ENCODE data around the gene TKFC.
"Not testable (repeated sequence)": the region's sequence is repeated elsewhere in the genome, so short reads cannot be mapped to it uniquely, and the experiment has no call there.

Gene TKFC

DNA sequence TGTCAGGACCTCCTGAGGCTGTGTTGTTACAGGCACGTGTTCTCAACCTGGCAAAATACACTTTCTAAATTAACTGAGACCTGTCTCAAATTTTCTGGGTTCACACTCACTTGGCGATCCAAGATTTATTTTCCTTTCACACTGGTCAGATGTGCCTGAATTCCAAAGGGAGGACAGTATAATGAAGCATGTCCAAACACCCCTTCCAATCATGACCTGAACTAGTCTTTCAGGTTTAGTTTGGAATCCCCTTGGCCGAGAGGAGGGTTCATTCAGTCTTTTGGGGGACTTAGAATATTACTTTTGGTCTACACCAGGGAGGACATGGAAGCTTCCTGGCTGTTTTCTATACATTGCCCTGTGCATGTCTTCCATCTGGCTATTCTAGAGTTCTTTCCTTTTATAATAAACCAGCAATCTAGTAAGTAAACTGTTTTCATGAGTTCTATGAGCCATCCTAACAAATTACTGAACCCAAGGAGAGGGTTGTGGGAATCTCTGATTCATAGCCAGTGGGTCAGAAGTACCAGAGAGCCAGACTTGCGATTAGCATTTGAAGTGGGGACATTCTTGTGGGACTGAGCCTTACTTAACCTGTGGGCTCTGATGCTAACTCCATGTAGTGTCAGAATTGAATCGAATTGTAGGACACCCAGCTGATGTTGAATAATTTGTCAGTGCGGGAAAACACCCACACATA is 44.6 kb downstream of the TKFC start:
- TF ChIP-seq POLR2A (IDR thresholded peaks at IDR 0.05; ENCODE audit: low read length), result no peak
- no peak for DNase-seq

DNA sequence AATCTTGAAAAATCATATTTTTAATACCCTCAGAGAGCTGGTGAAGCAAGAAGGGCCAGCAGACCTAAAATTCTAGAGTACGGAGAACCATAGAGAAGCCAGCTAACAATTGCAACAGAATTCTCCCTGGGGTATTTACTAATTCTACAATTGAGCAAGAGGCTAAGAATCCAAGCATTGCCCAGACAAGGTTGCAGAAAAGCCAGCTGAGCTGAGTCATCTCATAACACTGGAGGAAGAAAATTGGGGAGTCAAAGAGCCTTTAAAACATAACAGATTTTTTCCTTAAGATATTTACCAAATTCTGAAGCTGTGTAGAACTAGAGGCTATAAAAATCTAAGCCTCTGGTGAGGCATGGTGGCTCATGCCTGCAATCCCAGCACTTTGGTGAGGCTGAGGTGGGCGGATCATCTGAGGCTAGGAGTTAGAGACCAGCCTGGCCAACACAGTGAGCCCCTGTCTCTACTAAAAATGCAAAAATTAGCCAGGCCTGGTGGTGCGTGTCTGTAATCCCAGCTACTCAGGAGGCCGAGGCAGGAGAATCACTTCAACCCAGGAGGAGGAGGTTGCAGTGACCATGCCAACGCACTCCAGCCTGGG is 45.8 kb downstream of the TKFC start:
- TF ChIP-seq GATA1 (IDR thresholded peaks at IDR 0.05; ENCODE audit: low read depth, low read length), result no peak
- TF ChIP-seq POLR2A (IDR thresholded peaks at IDR 0.05; ENCODE audit: low read length), result no peak
- no peak for DNase-seq

DNA sequence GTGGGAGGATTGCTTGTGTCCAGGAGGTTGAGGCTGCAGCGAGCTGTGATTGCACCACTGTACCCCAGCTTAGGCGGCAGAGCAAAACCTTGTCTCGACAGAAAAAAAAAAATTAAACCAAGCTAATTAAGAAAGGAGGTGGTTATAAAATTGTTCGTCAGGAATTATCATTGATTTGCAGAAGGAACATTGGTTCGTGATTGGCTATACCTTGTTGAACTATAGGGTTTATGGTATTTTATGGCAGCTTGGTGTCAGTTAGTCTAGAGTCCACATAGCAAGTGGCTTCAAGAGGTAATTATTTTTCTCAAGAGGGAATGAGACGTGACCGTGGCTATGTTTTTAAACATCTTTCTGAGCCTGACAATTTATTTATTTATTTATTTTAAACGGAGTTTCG is 47.9 kb downstream of the TKFC start:
- no peak for DNase-seq
- TF ChIP-seq POLR2A (IDR thresholded peaks at IDR 0.05; ENCODE audit: low read length) (no peak), GATA1 (IDR thresholded peaks at IDR 0.05; ENCODE audit: low read depth, low read length) (no peak)

DNA sequence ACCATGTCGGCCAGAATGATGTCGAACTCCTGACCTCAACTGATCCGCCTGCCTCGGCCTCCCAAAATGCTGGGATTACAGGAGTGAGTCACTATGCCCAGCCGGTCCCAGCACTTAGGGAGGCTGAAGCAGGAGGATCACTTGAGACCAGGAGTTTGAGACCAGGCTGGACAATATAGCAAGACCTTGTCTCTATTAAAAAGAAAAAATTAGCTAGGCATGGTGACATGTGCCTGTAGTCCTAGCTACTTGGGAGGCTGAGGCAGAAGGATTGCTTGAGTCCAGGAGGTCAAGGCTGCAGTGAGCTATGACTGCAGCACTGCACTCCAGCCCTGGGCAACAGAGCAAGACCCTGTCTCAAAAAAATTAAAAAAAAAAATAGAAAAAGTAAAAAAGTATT is 50.8 kb downstream of the TKFC start:
- DNase-seq, result not testable (repeated sequence)

GRCh38 chr11:61384271-61385242 is 51.5 kb downstream of the TKFC start:
- TF ChIP-seq POLR2A (IDR thresholded peaks at IDR 0.05; ENCODE audit: low read length) (peak; percentile 17), GATA1 (IDR thresholded peaks at IDR 0.05; ENCODE audit: low read depth, low read length) (no peak)
- peak; percentile 48 to 55 for DNase-seq

DNA sequence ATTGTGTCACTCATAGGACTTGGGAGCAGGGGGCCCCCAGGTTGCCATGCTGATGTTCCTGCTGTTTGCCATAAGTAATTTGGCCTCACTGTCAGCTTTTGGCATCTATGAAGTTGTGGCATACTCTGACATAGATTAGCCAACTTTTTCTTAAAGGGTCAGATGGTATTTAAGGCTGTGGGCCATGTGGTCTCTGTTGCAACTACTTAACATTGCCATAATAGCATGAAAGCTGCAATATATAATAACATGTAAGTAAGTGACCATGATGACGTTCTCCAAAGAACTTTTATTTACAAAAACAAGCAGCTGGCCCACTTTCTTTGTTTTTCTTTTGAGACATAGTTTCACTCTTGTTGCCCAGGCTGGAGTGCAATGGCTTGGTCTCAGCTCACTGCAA is 57.1 kb downstream of the TKFC start:
- DNase-seq, result no peak
- TF ChIP-seq POLR2A (IDR thresholded peaks at IDR 0.05; ENCODE audit: low read length), result no peak
- no peak for TF ChIP-seq GATA1 (IDR thresholded peaks at IDR 0.05; ENCODE audit: low read depth, low read length)

- no peak for TF ChIP-seq POLR2A (IDR thresholded peaks at IDR 0.05; ENCODE audit: low read length)
- no peak for TF ChIP-seq GATA1 (IDR thresholded peaks at IDR 0.05; ENCODE audit: low read depth, low read length)
- peak; percentile 50 to 57 for DNase-seq
These were observed 60.1 kb downstream of the TKFC start for GRCh38 chr11:61392981-61393595.

Data from erythroblast (primary cell).